Trophoblast cell (in vitro differentiated cells and primary cell): Measurements from ENCODE around the gene TECR.

Source experiments
- DNase-seq, 2 donors: peaks; one replicate each; pipeline ENCODE4 v3.0.0-alpha.2; 2016
- H2AFZ ChIP-seq: 2 replicates; pipeline ENCODE4 v1.6.1; 2013; ENCODE audit warnings: low read length, moderate library complexity, mild to moderate bottlenecking; ENCODE audit not compliant: insufficient read depth, poor library complexity
- H2AK5ac ChIP-seq: 2 replicates; pipeline ENCODE4 v1.6.1; 2013; ENCODE audit warnings: mild to moderate bottlenecking, low read length
- H2BK120ac ChIP-seq: 2 replicates; pipeline ENCODE4 v1.6.1; 2013; ENCODE audit warnings: low read length, mild to moderate bottlenecking, moderate library complexity; ENCODE audit not compliant: insufficient read depth, poor library complexity
- H2BK12ac ChIP-seq: 2 replicates; pipeline ENCODE4 v1.6.1; 2013; ENCODE audit warnings: mild to moderate bottlenecking, low read length, moderate library complexity
- H2BK5ac ChIP-seq: 2 replicates; pipeline ENCODE4 v1.6.1; 2013; ENCODE audit warnings: low read length, low read depth, moderate library complexity, mild to moderate bottlenecking; ENCODE audit not compliant: poor library complexity
- H3K14ac ChIP-seq: 2 replicates; pipeline ENCODE4 v1.6.1; 2013; ENCODE audit warnings: mild to moderate bottlenecking, low read length
- H3K18ac ChIP-seq: 2 replicates; pipeline ENCODE4 v1.6.1; 2013; ENCODE audit warnings: mild to moderate bottlenecking, low read length
- H3K23ac ChIP-seq: 2 replicates; pipeline ENCODE4 v1.6.1; 2013; ENCODE audit warnings: low read length
- H3K27ac ChIP-seq: 2 replicates; pipeline ENCODE4 v1.5.1; 2013; ENCODE audit warnings: low read depth, mild to moderate bottlenecking, inconsistent platforms, low read length, moderate library complexity
- H3K27me3 ChIP-seq: 2 replicates; pipeline ENCODE4 v1.6.1; 2013; ENCODE audit warnings: inconsistent platforms, mild to moderate bottlenecking, low read length, moderate library complexity; ENCODE audit not compliant: insufficient read depth
- H3K36me3 ChIP-seq, 2 experiments: 1 replicate in 1 of 2; 2 replicates in 1 of 2; pipeline ENCODE4 v1.6.1; 2013; ENCODE audit warnings: low read length in 2 of 2, mild to moderate bottlenecking in 2 of 2, moderate library complexity in 1 of 2; ENCODE audit not compliant: insufficient read depth in 2 of 2, control insufficient read depth in 1 of 2
- H3K4ac ChIP-seq: 2 replicates; pipeline ENCODE4 v1.6.1; 2013; ENCODE audit warnings: low read depth, mild to moderate bottlenecking, low read length, moderate library complexity
- H3K4me1 ChIP-seq, 2 experiments: 1 replicate in 1 of 2; 2 replicates in 1 of 2; pipeline ENCODE4 v1.6.1; 2013; ENCODE audit warnings: low read length in 2 of 2, mild to moderate bottlenecking in 2 of 2, moderate library complexity in 1 of 2; ENCODE audit not compliant: insufficient read depth in 2 of 2, control insufficient read depth in 1 of 2
- H3K4me2 ChIP-seq: 2 replicates; pipeline ENCODE4 v1.6.1; 2013; ENCODE audit warnings: inconsistent platforms, mild to moderate bottlenecking, low read length, moderate library complexity
- H3K4me3 ChIP-seq: 2 replicates; pipeline ENCODE4 v1.5.1; 2013; ENCODE audit warnings: mild to moderate bottlenecking, low read depth, low read length, inconsistent platforms
- H3K79me1 ChIP-seq: one replicate; pipeline ENCODE4 v1.6.1; 2013; ENCODE audit warnings: low read length
- H3K79me2 ChIP-seq: 2 replicates; pipeline ENCODE4 v1.6.1; 2013; ENCODE audit warnings: low read length, mild to moderate bottlenecking; ENCODE audit not compliant: control insufficient read depth, insufficient read depth, poor library complexity
- H3K9ac ChIP-seq: 2 replicates; pipeline ENCODE4 v1.6.1; 2013; ENCODE audit warnings: mild to moderate bottlenecking, low read length
- H3K9me3 ChIP-seq: 2 replicates; pipeline ENCODE4 v1.6.1; 2013; ENCODE audit warnings: low read depth, mild to moderate bottlenecking, control low read depth, inconsistent platforms, low read length; ENCODE audit not compliant: insufficient read depth
- H4K12ac ChIP-seq: 2 replicates; pipeline ENCODE4 v1.6.1; 2013; ENCODE audit warnings: low read depth, mild to moderate bottlenecking, low read length, moderate library complexity
- H4K8ac ChIP-seq: 2 replicates; pipeline ENCODE4 v1.6.1; 2013; ENCODE audit warnings: low read depth, mild to moderate bottlenecking, low read length, moderate library complexity
- H4K91ac ChIP-seq: one replicate; pipeline ENCODE4 v1.6.1; 2013; ENCODE audit warnings: low read depth, mild to moderate bottlenecking, low read length, moderate library complexity
- WGBS: extraction: QIAGEN DNeasy Blood & Tissue Kit; methylation state at CpG from one replicate; pipeline ENCODE4 v1.1.7; 2013; ENCODE audit warnings: missing lambda C conversion rate; ENCODE audit not compliant: insufficient read length, insufficient coverage; ENCODE audit errors: extremely low coverage; 5-methylcytosine and 5-hydroxymethylcytosine counted together

TECR gene

DNA sequence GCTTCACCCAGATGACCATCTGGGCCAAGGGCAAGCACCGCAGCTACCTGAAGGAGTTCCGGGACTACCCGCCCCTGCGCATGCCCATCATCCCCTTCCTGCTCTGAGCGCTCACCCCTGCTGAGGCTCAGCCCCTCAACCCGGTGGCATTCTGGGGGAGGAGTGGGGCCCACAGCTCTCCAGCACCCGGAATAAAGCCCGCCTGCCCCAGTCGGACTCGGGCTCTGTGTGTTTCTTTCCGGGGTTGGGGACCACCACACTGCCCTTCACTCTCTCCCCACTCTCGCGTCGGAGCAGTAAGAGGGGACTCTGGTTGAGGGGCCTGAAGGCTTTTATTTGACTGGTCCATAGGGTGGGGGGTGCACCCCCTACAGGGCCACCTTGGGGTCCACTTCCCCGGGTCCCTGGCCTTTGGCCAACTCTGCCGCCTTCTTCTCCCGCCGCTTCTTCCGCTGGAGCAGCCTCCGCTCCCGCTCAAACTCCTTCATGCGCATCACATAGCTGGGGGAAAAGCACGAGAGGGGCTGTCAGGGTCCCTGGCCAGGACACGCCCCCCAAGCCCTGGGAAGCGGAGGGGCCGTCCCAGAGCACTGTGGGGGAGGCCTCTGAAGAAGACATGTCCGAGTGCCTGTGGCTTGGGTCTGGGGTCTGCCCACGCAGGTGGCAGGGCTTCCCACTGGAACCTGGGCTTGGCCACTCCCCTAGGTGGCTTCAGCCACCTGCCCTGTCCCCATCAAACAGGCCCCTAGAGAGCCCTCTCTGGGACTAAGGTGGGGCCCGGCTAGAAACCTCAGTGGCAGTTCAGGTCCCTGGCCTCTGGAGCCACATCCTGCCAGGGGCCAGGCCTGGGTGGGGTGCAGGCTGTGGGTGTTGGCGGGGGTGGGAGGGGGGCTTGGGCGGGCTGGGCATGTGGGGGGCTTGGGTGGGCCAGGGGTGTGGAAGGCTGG is 36.6 kb downstream of the TECR start:
- WGBS, result no CpG with 5 or more reads among the region's 31 CpGs
- Histone ChIP-seq H2BK12ac (no peak overlapping the region), H3K18ac (no peak overlapping the region)

DNA sequence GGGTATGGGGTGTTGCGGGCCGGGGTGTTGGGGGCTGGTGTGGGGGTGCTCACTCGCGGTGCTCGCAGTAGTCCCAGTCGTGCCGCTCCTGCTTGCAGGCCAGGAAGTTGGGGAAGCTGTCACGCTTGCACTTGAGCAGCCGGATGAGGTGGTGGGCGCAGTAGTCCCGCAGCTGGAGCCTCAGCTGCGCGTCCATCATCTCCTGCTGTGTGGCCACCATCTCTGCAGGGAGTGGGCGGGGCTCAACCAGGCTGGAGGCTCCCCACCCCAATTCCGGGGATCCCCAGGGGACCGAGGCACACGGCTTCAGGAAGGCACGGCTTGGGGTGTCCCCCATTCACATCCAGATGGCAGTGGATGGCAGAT is 37.3 kb downstream of the TECR start:
- Histone ChIP-seq H2AFZ (no peak overlapping the region), H3K27me3 (no peaks in the 10 kb centered on the region), H4K91ac (no peak overlapping the region), H3K4me3 (no peak overlapping the region), H2BK120ac (no peak overlapping the region), H3K27ac (no peak overlapping the region), H3K9ac (no peak overlapping the region), H3K4me1 (peaks cover 9 to 10% of the 10 kb centered on the region in 2 experiments), H3K9me3 (peaks cover 3% of the 10 kb centered on the region), H2BK5ac (no peak overlapping the region), H3K79me2 (peaks cover 9% of the 10 kb centered on the region), H3K14ac (no peak overlapping the region), H3K36me3 (peaks cover 31 to 42% of the 10 kb centered on the region in 2 experiments), H3K4ac (no peak overlapping the region), H3K4me2 (no peak overlapping the region), H4K12ac (no peak overlapping the region), H3K79me1 (peaks cover 4% of the 10 kb centered on the region), H4K8ac (no peak overlapping the region), H3K18ac (no peak overlapping the region), H3K23ac (no peak overlapping the region), H2BK12ac (no peak overlapping the region), H2AK5ac (no peak overlapping the region)
- WGBS, result no CpG with 5 or more reads among the region's 18 CpGs
- no peak for DNase-seq

More for the DNA sequence above, 36.6 kb downstream of the TECR start:
- no peak overlapping the region for H3K14ac ChIP-seq
- no peak overlapping the region for H3K4me2 ChIP-seq
- H3K4ac ChIP-seq, result no peak overlapping the region
- H3K4me3 ChIP-seq, result no peak overlapping the region
- peaks cover 1% of the 10 kb centered on the region for H3K9me3 ChIP-seq
- DNase-seq, result no peak
- no peak overlapping the region for H3K23ac ChIP-seq
- H2BK5ac ChIP-seq, result no peak overlapping the region
- no peak overlapping the region for H3K9ac ChIP-seq
- H4K8ac ChIP-seq, result no peak overlapping the region
- no peak overlapping the region for H2BK120ac ChIP-seq
- peaks cover 31 to 42% of the 10 kb centered on the region in 2 experiments for H3K36me3 ChIP-seq
- no peak overlapping the region for H4K91ac ChIP-seq
- no peaks in the 10 kb centered on the region for H3K79me1 ChIP-seq
- no peak overlapping the region for H2AK5ac ChIP-seq
- H3K27ac ChIP-seq, result no peak overlapping the region
- peaks cover 5% of the 10 kb centered on the region for H3K79me2 ChIP-seq
- no peak overlapping the region for H4K12ac ChIP-seq
- no peaks in the 10 kb centered on the region for H3K27me3 ChIP-seq
- H3K4me1 ChIP-seq, result peaks cover 11 to 13% of the 10 kb centered on the region in 2 experiments
- H2AFZ ChIP-seq, result no peak overlapping the region

DNA sequence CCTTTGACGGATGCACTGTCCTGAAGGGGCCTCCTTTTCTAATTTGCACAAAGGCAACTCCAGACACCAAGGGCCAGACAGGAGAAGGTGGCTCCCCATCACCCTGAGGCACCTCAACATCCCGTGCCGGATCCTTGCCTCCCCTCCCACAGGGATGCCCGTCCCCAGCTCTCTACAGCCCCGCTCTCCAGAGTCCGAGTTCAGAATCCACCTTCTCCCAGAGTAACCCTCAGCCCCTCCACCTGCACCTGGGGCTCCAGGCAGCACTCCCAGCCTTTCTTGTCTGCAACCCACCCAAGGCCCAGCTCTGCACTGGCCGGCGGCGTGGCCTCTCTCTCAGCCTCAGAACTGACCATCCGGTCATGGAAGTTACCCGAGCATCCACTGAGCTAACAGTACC is 37.7 kb downstream of the TECR start:
- H3K27ac ChIP-seq, result no peak overlapping the region
- no peak overlapping the region for H2AFZ ChIP-seq
- H3K4me2 ChIP-seq, result no peak overlapping the region
- H4K12ac ChIP-seq, result no peak overlapping the region
- no peak overlapping the region for H4K8ac ChIP-seq
- no peak overlapping the region for H3K23ac ChIP-seq
- H3K9me3 ChIP-seq, result peaks cover 4% of the 10 kb centered on the region
- no peak overlapping the region for H3K18ac ChIP-seq
- no peak for DNase-seq
- no peak overlapping the region for H2BK5ac ChIP-seq
- no peak overlapping the region for H3K4me3 ChIP-seq
- H4K91ac ChIP-seq, result no peak overlapping the region
- H2BK120ac ChIP-seq, result no peak overlapping the region
- no peak overlapping the region for H2AK5ac ChIP-seq
- H3K79me2 ChIP-seq, result peaks cover 10% of the 10 kb centered on the region
- no peak overlapping the region for H3K9ac ChIP-seq
- WGBS, result no CpG with 5 or more reads among the region's 11 CpGs
- peaks cover 5 to 6% of the 10 kb centered on the region in 2 experiments for H3K4me1 ChIP-seq
- no peaks in the 10 kb centered on the region for H3K27me3 ChIP-seq
- H3K14ac ChIP-seq, result no peak overlapping the region
- no peak overlapping the region for H3K4ac ChIP-seq
- peaks cover 6% of the 10 kb centered on the region for H3K79me1 ChIP-seq
- no peak overlapping the region for H2BK12ac ChIP-seq
- peaks cover 31 to 42% of the 10 kb centered on the region in 2 experiments for H3K36me3 ChIP-seq

DNA sequence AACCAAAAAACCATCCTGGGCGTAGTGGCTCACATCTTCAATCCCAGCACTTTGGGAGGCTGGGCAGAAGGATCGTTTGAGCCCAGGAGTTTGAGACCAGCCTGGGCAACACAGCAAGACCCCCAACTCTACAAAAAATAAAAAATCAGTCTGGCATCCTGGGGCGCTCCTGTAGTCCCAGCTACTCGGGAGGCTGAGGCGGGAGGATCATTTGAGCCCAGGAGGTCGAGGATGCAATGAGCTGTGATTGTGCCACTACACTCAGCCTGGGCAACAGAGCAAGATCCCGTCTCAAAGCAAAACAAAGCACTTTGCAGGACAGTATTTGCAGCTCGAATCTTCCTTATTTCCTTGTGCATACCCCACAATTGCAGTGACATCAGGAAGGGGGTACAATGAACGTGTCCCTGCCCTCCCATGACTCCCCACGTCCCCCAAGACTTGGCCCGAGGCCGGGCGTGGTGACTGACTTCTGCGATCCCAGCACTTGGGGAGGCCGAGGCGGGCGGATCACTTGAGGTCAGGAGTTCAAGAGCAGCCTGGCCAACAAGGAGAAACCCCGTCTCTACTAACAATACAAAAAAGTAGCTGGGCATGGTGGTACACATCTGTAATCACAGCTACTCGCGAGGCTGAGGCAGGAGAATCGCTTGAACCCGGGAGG is 41.6 kb downstream of the TECR start:
- H2BK12ac ChIP-seq, result no peak overlapping the region
- H3K4me2 ChIP-seq, result peak overlapping the region; percentile 68
- peaks cover 10% of the 10 kb centered on the region for H3K79me2 ChIP-seq
- no peak overlapping the region for H3K23ac ChIP-seq
- peaks cover 12 to 18% of the 10 kb centered on the region in 2 experiments for H3K36me3 ChIP-seq
- no peaks in the 10 kb centered on the region for H3K27me3 ChIP-seq
- no peak overlapping the region for H3K18ac ChIP-seq
- no peak overlapping the region for H3K27ac ChIP-seq
- H2AFZ ChIP-seq, result no peak overlapping the region
- H3K9me3 ChIP-seq, result peaks cover 4% of the 10 kb centered on the region
- H2BK5ac ChIP-seq, result no peak overlapping the region
- H2BK120ac ChIP-seq, result peak overlapping the region; percentile 79
- peak overlapping the region; percentile 93 for H4K91ac ChIP-seq
- H4K12ac ChIP-seq, result peak overlapping the region; percentile 97
- H3K4me3 ChIP-seq, result peak overlapping the region; percentile 99
- H3K14ac ChIP-seq, result no peak overlapping the region
- peak overlapping the region; percentile 85 for H3K4ac ChIP-seq
- no peak overlapping the region for H3K9ac ChIP-seq
- no peak for DNase-seq
- WGBS, result no CpG with 5 or more reads among the region's 22 CpGs
- H4K8ac ChIP-seq, result peak overlapping the region; percentile 99
- peaks cover 6% of the 10 kb centered on the region for H3K79me1 ChIP-seq
- H2AK5ac ChIP-seq, result peak overlapping the region; percentile 45
- peaks cover 6 to 7% of the 10 kb centered on the region in 2 experiments for H3K4me1 ChIP-seq
